HepG2 (cell line): Measurements from ENCODE around the gene SERINC4. TPM values are rescaled to one million over a fixed set of nuclear protein-coding genes. Genes with fewer than 3 reads are reported as not detected.

Source experiments
- ELF1 ChIP-seq: sonication (generic); formaldehyde crosslinking; IDR thresholded peaks from 2 replicates; pipeline ENCODE4 v1.4.0; 2020; ENCODE audit warnings: missing genetic modification reagents
- ELF3 ChIP-seq: IDR thresholded peaks from 2 replicates; pipeline ENCODE4 v1.6.1; 2016; ENCODE audit warnings: missing genetic modification reagents, missing compliant biosample characterization
- FLYWCH1 ChIP-seq: sonication (generic); formaldehyde crosslinking; IDR thresholded peaks from 2 replicates; pipeline ENCODE4 v1.8.1; 2023; ENCODE audit warnings: mild to moderate bottlenecking, missing genetic modification reagents
- FOXA3 ChIP-seq: IDR thresholded peaks from 2 replicates; pipeline ENCODE4 v1.6.1; 2016; ENCODE audit warnings: missing genetic modification reagents, missing compliant biosample characterization
- GABPA ChIP-seq, 2 experiments: IDR thresholded peaks; 2 replicates each; pipeline ENCODE4 v1.6.1; 2011 to 2016; ENCODE audit warnings: low read depth in 2 of 2, low read length in 1 of 2, missing biosample characterization in 1 of 2, missing genetic modification characterization in 1 of 2
- GTF2F1 ChIP-seq: fragments of 150-350 bp; IDR thresholded peaks from 2 replicates; pipeline ENCODE4 v1.6.1; 2014; ENCODE audit warnings: low read length
- HNF1A ChIP-seq, 2 experiments: sonication (generic) in 1 of 2; formaldehyde crosslinking in 1 of 2; IDR thresholded peaks; 2 replicates each; pipeline versions ENCODE4 v1.4.0 to v1.6.1; 2016 to 2020; ENCODE audit warnings: borderline replicate concordance in 1 of 2, low read depth in 1 of 2, mild to moderate bottlenecking in 1 of 2, missing genetic modification reagents in 1 of 2
- HNF4G ChIP-seq, 2 experiments: sonication (generic) in 1 of 2; formaldehyde crosslinking in 1 of 2; IDR thresholded peaks; 2 replicates each; pipeline versions ENCODE4 v1.4.0 to v1.6.1; 2011 to 2020; ENCODE audit warnings: borderline replicate concordance in 2 of 2, low read depth in 2 of 2, mild to moderate bottlenecking in 2 of 2, low read length in 1 of 2, missing genetic modification reagents in 1 of 2, moderate library complexity in 1 of 2
- ISL2 ChIP-seq: sonication (generic); formaldehyde crosslinking; IDR thresholded peaks from 2 replicates; pipeline ENCODE4 v1.5.0; 2020; ENCODE audit warnings: missing genetic modification reagents
- JARID2 ChIP-seq: sonication (generic); formaldehyde crosslinking; IDR thresholded peaks from 2 replicates; pipeline ENCODE4 v1.8.1; 2023; ENCODE audit warnings: missing genetic modification reagents, inconsistent platforms; ENCODE audit not compliant: insufficient replicate concordance
- KDM5B ChIP-seq: sonication (generic); formaldehyde crosslinking; IDR thresholded peaks from 2 replicates; pipeline ENCODE4 v1.4.0; 2020; ENCODE audit warnings: missing genetic modification reagents, mild to moderate bottlenecking, borderline replicate concordance
- KMT2B ChIP-seq: IDR thresholded peaks from 2 replicates; pipeline ENCODE4 v1.6.1; 2016; ENCODE audit warnings: missing genetic modification reagents, missing compliant biosample characterization
- MAF1 ChIP-seq: sonication (generic); formaldehyde crosslinking; IDR thresholded peaks from 2 replicates; pipeline ENCODE4 v1.5.0; 2020; ENCODE audit warnings: missing genetic modification reagents, borderline replicate concordance
- NR1H2 ChIP-seq: sonication (generic); formaldehyde crosslinking; IDR thresholded peaks from 2 replicates; pipeline ENCODE4 v1.8.1; 2022; ENCODE audit warnings: low read depth, missing genetic modification reagents, borderline replicate concordance
- PHF8 ChIP-seq: sonication (generic); formaldehyde crosslinking; IDR thresholded peaks from 2 replicates; pipeline ENCODE4 v1.5.0; 2020; ENCODE audit warnings: missing genetic modification reagents
- REXO4 ChIP-seq: sonication (generic); formaldehyde crosslinking; IDR thresholded peaks from 2 replicates; pipeline ENCODE4 v1.8.0; 2022; ENCODE audit warnings: missing genetic modification reagents, mild to moderate bottlenecking, borderline replicate concordance
- RNF219 ChIP-seq: sonication (generic); formaldehyde crosslinking; IDR thresholded peaks from 2 replicates; pipeline ENCODE4 v1.5.0; 2020; ENCODE audit warnings: mild to moderate bottlenecking, missing genetic modification reagents
- SIX1 ChIP-seq: sonication (generic); formaldehyde crosslinking; IDR thresholded peaks from 2 replicates; pipeline ENCODE4 v1.4.0; 2020; ENCODE audit warnings: missing genetic modification reagents, borderline replicate concordance
- SKI ChIP-seq: fragments of 450-650 bp; IDR thresholded peaks from one replicate; pipeline ENCODE4 v1.6.1; 2018; ENCODE audit warnings: mild to moderate bottlenecking; ENCODE audit not compliant: partially characterized antibody
- TBL1XR1 ChIP-seq: fragments of 150-350 bp; IDR thresholded peaks from 2 replicates; pipeline ENCODE4 v1.6.1; 2014; ENCODE audit warnings: borderline replicate concordance, low read length; ENCODE audit not compliant: partially characterized antibody
- TOE1 ChIP-seq: sonication (generic); formaldehyde crosslinking; IDR thresholded peaks from 2 replicates; pipeline ENCODE4 v1.4.0; 2020; ENCODE audit warnings: mild to moderate bottlenecking, missing genetic modification reagents
- ZNF556 ChIP-seq: sonication (generic); formaldehyde crosslinking; IDR thresholded peaks from 2 replicates; pipeline ENCODE4 v1.4.0; 2020; ENCODE audit warnings: mild to moderate bottlenecking, missing genetic modification reagents, borderline replicate concordance
- ZNF747 ChIP-seq: sonication (generic); formaldehyde crosslinking; IDR thresholded peaks from 2 replicates; pipeline ENCODE4 v1.8.1; 2023; ENCODE audit warnings: missing genetic modification reagents, mild to moderate bottlenecking, borderline replicate concordance
- polyA plus RNA-seq, 8 experiments: library from polyadenylated mRNA; depleted of rRNA in 3 of 8; stranded (reverse) in 7 of 8; unstranded in 1 of 8; fragments of >200 nt; fragmentation: Illumina TruSeq in 4 of 8; extraction: Trizol in 4 of 8; gene quantifications; 2 replicates each; pipeline versions ENCODE4 v1.2.1 to v1.2.3, GENCODE V29; 2011 to 2016; ENCODE audit warnings: low read depth in 4 of 8, missing spikeins in 1 of 8, mixed read lengths in 1 of 8; ENCODE audit not compliant: insufficient read depth in 1 of 8
- total RNA-seq, 5 experiments: library from RNA; depleted of rRNA; stranded (reverse); fragments of >200 nt; fragmentation: Illumina TruSeq; extraction: Trizol; gene quantifications; 2 replicates each; pipeline ENCODE4 v1.2.3, GENCODE V29; 2016; ENCODE audit warnings: low read depth in 1 of 5

The SERINC4 gene
- total and polyA plus RNA-seq, 2 of the 13 experiments (the other 11 are each of a cell fraction or from before 2014, with no cell fraction given) = not detected

- no peak for TF ChIP-seq KDM5B (CRISPR knock-in tag)
- no peak for TF ChIP-seq SIX1 (CRISPR knock-in tag)
- no peak for TF ChIP-seq GABPA (IDR thresholded peaks at IDR 0.05; ENCODE audit: low read depth, low read length)
- TF ChIP-seq GABPA (CRISPR knock-in tag; IDR thresholded peaks at IDR 0.05; ENCODE audit: low read depth) = peak; percentile 52
- TF ChIP-seq GTF2F1 = no peak
- TF ChIP-seq SKI = peak; percentile 14
- TF ChIP-seq TOE1 (CRISPR knock-in tag) = no peak
- TF ChIP-seq RNF219 = no peak
- TF ChIP-seq KMT2B = peak; percentile 34; the same call in 1 of the 2 replicates
- TF ChIP-seq ZNF747 (CRISPR knock-in tag) = 0 out of 2 replicates have a peak, but pooled peaks have one; percentile 57
- no peak for TF ChIP-seq HNF1A (IDR thresholded peaks at IDR 0.05; ENCODE audit: low read depth)
- no peak for TF ChIP-seq HNF1A (CRISPR knock-in tag; IDR thresholded peaks at IDR 0.05; ENCODE audit: borderline replicate concordance)
- peak; percentile 39; the same call in 1 of the 2 replicates for TF ChIP-seq PHF8 (CRISPR knock-in tag)
- no peak for TF ChIP-seq ZNF556 (CRISPR knock-in tag)
- TF ChIP-seq MAF1 (CRISPR knock-in tag) = no peak
- TF ChIP-seq FOXA3 = no peak
- TF ChIP-seq REXO4 (CRISPR knock-in tag) = no peak
- no peak for TF ChIP-seq ISL2
- TF ChIP-seq TBL1XR1 = no peak
- TF ChIP-seq HNF4G (IDR thresholded peaks at IDR 0.05; ENCODE audit: borderline replicate concordance, low read depth, low read length) = no peak
- TF ChIP-seq HNF4G (CRISPR knock-in tag; IDR thresholded peaks at IDR 0.05; ENCODE audit: borderline replicate concordance, low read depth) = no peak
- no peak for TF ChIP-seq ELF3 (CRISPR knock-in tag)
- TF ChIP-seq ELF1 = peak; percentile 55
- no peak for TF ChIP-seq NR1H2 (CRISPR knock-in tag)
- no peak for TF ChIP-seq JARID2 (CRISPR knock-in tag)
- no peak for TF ChIP-seq FLYWCH1 (CRISPR knock-in tag)
Measured at GRCh38 chr15:43826508-43827341, 26.7 kb upstream of the SERINC4 start, which contains the start of gene WDR76 (continued).
